GM12864 (cell line): ENCODE measurements around the gene CEBPZOS.
"Not testable (repeated sequence)": the region's sequence is repeated elsewhere in the genome, so short reads cannot be mapped to it uniquely, and the experiment has no call there.

Experiments
- DNase-seq: peaks from one replicate; pipeline ENCODE4 v3.0.0-alpha.2; 2011; ENCODE audit warnings: low read depth
- H3K4me3 ChIP-seq: 2 replicates; pipeline ENCODE4 v1.5.1; 2011; ENCODE audit warnings: mild to moderate bottlenecking, low read depth, low read length, control low read depth
- CTCF ChIP-seq: IDR thresholded peaks from 2 replicates; pipeline ENCODE4 v1.5.1; 2011; ENCODE audit warnings: low read depth, mild to moderate bottlenecking, moderate library complexity, low read length, control low read depth, inconsistent platforms; ENCODE audit errors: missing control alignments

The CEBPZOS gene

GRCh38 chr2:37223131-37223530 is 26.8 kb downstream of the CEBPZOS start:
- no peak overlapping the region for H3K4me3 ChIP-seq
- TF ChIP-seq CTCF = no peak
- DNase-seq = no peak

GRCh38 chr2:37224063-37224462 is 27.8 kb downstream of the CEBPZOS start:
- no peak for DNase-seq
- no peak for TF ChIP-seq CTCF
- H3K4me3 ChIP-seq = no peak overlapping the region

GRCh38 chr2:37225129-37225528 is 28.8 kb downstream of the CEBPZOS start:
- DNase-seq, H3K4me3 ChIP-seq: not testable (repeated sequence)

GRCh38 chr2:37226863-37227262 is 30.6 kb downstream of the CEBPZOS start:
- no peak overlapping the region for H3K4me3 ChIP-seq
- no peak for TF ChIP-seq CTCF
- no peak for DNase-seq

- H3K4me3 ChIP-seq = no peak overlapping the region
- TF ChIP-seq CTCF = no peak
- DNase-seq = no peak
Observed at GRCh38 chr2:37228788-37229187, 32.5 kb downstream of the CEBPZOS start.

- H3K4me3 ChIP-seq = peak overlapping the region; percentile 98
- no peak for DNase-seq
- no peak for TF ChIP-seq CTCF
Observed at GRCh38 chr2:37230581-37230980, 34.3 kb downstream of the CEBPZOS start.

- H3K4me3 ChIP-seq = peak within 1 kb of the TSS; percentile 98
- DNase-seq = peak; percentile 80
- TF ChIP-seq CTCF = peak; percentile 6
Observed at GRCh38 chr2:37231241-37232130, 35.2 kb downstream of the CEBPZOS start, which contains the start of the genes CEBPZ and NDUFAF7. CEBPZ (minus strand) TSS chr2:37231596; CDS start chr2:37231567, 29 bp downstream. NDUFAF7 (plus strand) TSS chr2:37231658; CDS start chr2:37231706, 48 bp downstream.
